HG02981 (cell line): Measurements from ENCODE around the gene KHDRBS2.

Experiments
- ATAC-seq: cut with Tn5 transposase; IDR thresholded peaks from one replicate; pipeline ENCODE4 v1.9.1; 2021; ENCODE audit warnings: mild to moderate bottlenecking, moderate library complexity; ENCODE audit not compliant: unreplicated experiment

Gene KHDRBS2

DNA sequence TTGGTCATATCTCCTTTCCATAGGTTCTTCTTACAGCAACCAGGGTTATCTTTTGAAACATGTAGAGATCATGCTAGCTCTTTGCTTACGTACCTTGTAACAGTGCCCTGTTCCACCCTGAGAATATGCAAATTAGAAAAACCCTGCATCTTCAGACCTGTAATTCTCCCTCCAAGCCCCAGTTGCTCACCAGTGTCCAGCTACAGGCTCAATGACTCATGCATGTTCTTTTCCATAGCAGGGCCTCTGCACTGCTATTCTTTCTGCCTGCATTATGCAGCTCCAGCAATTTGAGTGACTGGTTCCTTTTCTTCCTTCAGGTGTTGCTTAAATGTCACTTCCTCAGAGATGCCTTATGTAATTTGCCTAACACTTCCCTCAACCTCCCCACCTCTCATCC lies 636.2 kb downstream of the KHDRBS2 start:
- no peak for ATAC-seq

DNA sequence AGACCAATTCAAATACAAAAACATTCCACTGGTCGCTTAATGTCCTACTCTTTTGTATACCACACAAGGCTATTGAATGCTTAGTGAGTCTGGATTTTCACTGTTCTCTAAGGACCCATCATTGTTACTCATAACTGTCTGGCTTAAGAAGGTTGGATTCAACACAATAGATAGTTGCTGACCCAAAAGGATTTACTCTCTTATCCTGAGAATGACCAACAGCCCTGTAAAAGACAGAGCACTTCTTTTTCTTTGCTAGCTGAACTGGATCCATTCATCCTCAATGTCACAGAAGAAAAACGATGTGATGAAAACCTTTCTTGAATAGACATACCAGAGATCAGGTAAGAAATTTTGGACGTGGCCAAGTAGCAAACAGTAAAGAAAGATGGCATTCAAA lies 645.6 kb downstream of the KHDRBS2 start:
- ATAC-seq = no peak
